DMS79 treated with DMSO at 0.1 percent for 48 hours (cell line): ENCODE data around the gene PHACTR1.
"Not testable (repeated sequence)": the region's sequence is repeated elsewhere in the genome, so short reads cannot be mapped to it uniquely, and the experiment has no call there.

Experiments
- DNase-seq: peaks from one replicate; lab custom pipeline; 2025; lab: John Stamatoyannopoulos, UW

PHACTR1 gene

GRCh38 chr6:13239530-13240455, 523.2 kb downstream of the PHACTR1 start:
- DNase-seq, result no peak

- DNase-seq, result no peak
Measured at GRCh38 chr6:13241364-13241763, 524.8 kb downstream of the PHACTR1 start.

GRCh38 chr6:13242178-13242577, 525.6 kb downstream of the PHACTR1 start:
- no peak for DNase-seq

GRCh38 chr6:13242590-13242989, 526.0 kb downstream of the PHACTR1 start:
- DNase-seq, result no peak

GRCh38 chr6:13243033-13243432, 526.5 kb downstream of the PHACTR1 start:
- DNase-seq, result no peak

GRCh38 chr6:13243745-13244144, 527.2 kb downstream of the PHACTR1 start:
- not testable (repeated sequence) for DNase-seq

GRCh38 chr6:13247627-13248026, 531.1 kb downstream of the PHACTR1 start:
- DNase-seq, result no peak

- DNase-seq, result peak; percentile 48
Measured at GRCh38 chr6:13248053-13248452, 531.5 kb downstream of the PHACTR1 start.

- no peak for DNase-seq
Measured at GRCh38 chr6:13248584-13248985, 532.0 kb downstream of the PHACTR1 start.

- no peak for DNase-seq
Measured at GRCh38 chr6:13248994-13249393, 532.4 kb downstream of the PHACTR1 start.

- DNase-seq, result no peak
Measured at GRCh38 chr6:13249817-13250216, 533.2 kb downstream of the PHACTR1 start.

- no peak for DNase-seq
Measured at GRCh38 chr6:13250703-13251102, 534.1 kb downstream of the PHACTR1 start.

GRCh38 chr6:13251242-13251641, 534.7 kb downstream of the PHACTR1 start:
- no peak for DNase-seq

- no peak for DNase-seq
Measured at GRCh38 chr6:13252790-13253189, 536.2 kb downstream of the PHACTR1 start.

- DNase-seq, result no peak
Measured at GRCh38 chr6:13253272-13253671, 536.7 kb downstream of the PHACTR1 start.

GRCh38 chr6:13256266-13257001, 539.9 kb downstream of the PHACTR1 start:
- DNase-seq, result no peak

- no peak for DNase-seq
Measured at GRCh38 chr6:13259393-13259792, 542.8 kb downstream of the PHACTR1 start.

- no peak for DNase-seq
Measured at GRCh38 chr6:13260101-13260598, 543.6 kb downstream of the PHACTR1 start.

GRCh38 chr6:13260831-13261230, 544.3 kb downstream of the PHACTR1 start:
- DNase-seq, result no peak

- no peak for DNase-seq
Measured at GRCh38 chr6:13261464-13261994, 545.0 kb downstream of the PHACTR1 start.

GRCh38 chr6:13262302-13263230, 546.0 kb downstream of the PHACTR1 start:
- no peak for DNase-seq

- DNase-seq, result no peak
Measured at GRCh38 chr6:13263669-13264068, 547.1 kb downstream of the PHACTR1 start.
